ENCODE results near the gene TTC6.

TTC6 gene

GRCh38 chr14:37603688-37604251 lies 8.3 kb downstream of the TTC6 start:
- H3K27ac Mint-ChIP-seq: no peak overlapping the region
- H3K36me3 Mint-ChIP-seq (ENCODE audit: low read depth): no peaks in the 10 kb centered on the region
- H3K4me1 Mint-ChIP-seq: peaks cover 19% of the 10 kb centered on the region
- peaks cover 85% of the 10 kb centered on the region for H3K27me3 Mint-ChIP-seq (ENCODE audit: low read depth, poor library complexity)
- DNase-seq: no peak
- no peak overlapping the region for H3K4me3 Mint-ChIP-seq
- H3K9me3 Mint-ChIP-seq: no peaks in the 10 kb centered on the region
- TF ChIP-seq CTCF (IDR thresholded peaks at IDR 0.05): no peak

- H3K9me3 Mint-ChIP-seq: peaks cover 10% of the 10 kb centered on the region
- no peak for DNase-seq
- H3K27me3 Mint-ChIP-seq (ENCODE audit: low read depth, poor library complexity): peaks cover 66% of the 10 kb centered on the region
Observed at GRCh38 chr14:37606678-37607077, 11.2 kb downstream of the TTC6 start.

GRCh38 chr14:37608649-37609048 lies 13.2 kb downstream of the TTC6 start:
- Mint-ChIP-seq H3K36me3 (ENCODE audit: low read depth) (no peaks in the 10 kb centered on the region), H3K27me3 (ENCODE audit: low read depth, poor library complexity) (peaks cover 46% of the 10 kb centered on the region), H3K4me3 (no peak overlapping the region), H3K27ac (no peak overlapping the region), H3K9me3 (peaks cover 26% of the 10 kb centered on the region), H3K4me1 (no peaks in the 10 kb centered on the region)
- DNase-seq: no peak
- TF ChIP-seq CTCF (IDR thresholded peaks at IDR 0.05): no peak

More at GRCh38 chr14:37606678-37607077, 11.2 kb downstream of the TTC6 start:
- Mint-ChIP-seq H3K4me1 (peaks cover 5% of the 10 kb centered on the region), H3K36me3 (ENCODE audit: low read depth) (no peaks in the 10 kb centered on the region), H3K27ac (no peak overlapping the region), H3K4me3 (no peak overlapping the region)
- no peak for TF ChIP-seq CTCF (IDR thresholded peaks at IDR 0.05)

GRCh38 chr14:37610945-37611523 lies 15.6 kb downstream of the TTC6 start:
- Mint-ChIP-seq H3K4me3 (no peak overlapping the region), H3K27me3 (ENCODE audit: low read depth, poor library complexity) (peaks cover 22% of the 10 kb centered on the region), H3K9me3 (peaks cover 50% of the 10 kb centered on the region), H3K36me3 (ENCODE audit: low read depth) (peaks cover 6% of the 10 kb centered on the region), H3K4me1 (no peaks in the 10 kb centered on the region), H3K27ac (no peak overlapping the region)
- DNase-seq: no peak
- no peak for TF ChIP-seq CTCF (IDR thresholded peaks at IDR 0.05)

- no peak for DNase-seq
- Mint-ChIP-seq H3K4me3 (no peak overlapping the region), H3K9me3 (peaks cover 65% of the 10 kb centered on the region), H3K36me3 (ENCODE audit: low read depth) (peaks cover 9% of the 10 kb centered on the region), H3K27ac (no peak overlapping the region), H3K27me3 (ENCODE audit: low read depth, poor library complexity) (peaks cover 5% of the 10 kb centered on the region), H3K4me1 (no peaks in the 10 kb centered on the region)
- TF ChIP-seq CTCF (IDR thresholded peaks at IDR 0.05): no peak
Observed at GRCh38 chr14:37615582-37616289, 20.3 kb downstream of the TTC6 start.
